Right lobe of liver (tissue), 6 donors: ENCODE results near the gene SV2B. TPM values are rescaled to one million over a fixed set of nuclear protein-coding genes. Genes with fewer than 3 reads are reported as not detected.
A peak's percentile ranks its signal among the peaks of the same experiment; 100 is the strongest.

Experiments
- ATAC-seq, 4 donors: fragments of 200-7000 bp; cut with Tn5 transposase; one replicate each; pipeline ENCODE4 v1.9.1; 2020; ENCODE audit warnings: mild to moderate bottlenecking in 4 of 4, moderate library complexity in 4 of 4
- DNase-seq, 3 donors: peaks; one replicate each; pipeline ENCODE4 v3.0.0-alpha.2; 2020
- H3K27ac ChIP-seq, 3 donors: fragments of 200-600 bp; one replicate each; pipeline ENCODE4 v1.8.0; 2022
- H3K27me3 ChIP-seq, 2 donors: fragments of 200-600 bp; one replicate each; pipeline ENCODE4 v1.8.0; 2022
- H3K36me3 ChIP-seq, 4 donors: fragments of 200-600 bp; sonication (generic) in 1 of 4; one replicate each; pipeline versions ENCODE4 v1.5.1 to v1.8.0; 2017 to 2022; ENCODE audit warnings: control low read depth in 1 of 4
- H3K4me1 ChIP-seq, 4 donors: fragments of 200-600 bp; sonication (generic) in 1 of 4; one replicate each; pipeline versions ENCODE4 v1.5.1 to v1.8.0; 2017 to 2022; ENCODE audit warnings: control low read depth in 1 of 4
- H3K4me3 ChIP-seq, 3 donors: fragments of 200-600 bp; one replicate each; pipeline ENCODE4 v1.8.0; 2022
- H3K9me3 ChIP-seq, 4 donors: fragments of 200-600 bp; sonication (generic) in 1 of 4; one replicate each; pipeline versions ENCODE4 v1.5.1 to v1.8.0; 2017 to 2022; ENCODE audit warnings: control low read depth in 1 of 4
- POLR2A ChIP-seq: fragments of 450-650 bp; IDR thresholded peaks from one replicate; pipeline ENCODE4 v1.6.1; 2017; ENCODE audit warnings: antibody characterized with exemption, mild to moderate bottlenecking
- WGBS: methylation state at CpG from one replicate; pipeline ENCODE4 v1.1.6; 2018; ENCODE audit warnings: low coverage, low lambda C conversion rate; ENCODE audit not compliant: insufficient coverage; ENCODE audit errors: missing lambda C conversion rate; 5-methylcytosine and 5-hydroxymethylcytosine counted together
- intact Hi-C, 2 donors: fragments of 100-400 bp; cut with DNase I; formaldehyde crosslinking; loops; one replicate each; pipeline versions ENCODE4 v1.11.2 to v1.14.1; 2022
- total RNA-seq, 6 experiments: library from RNA; depleted of rRNA in 2 of 6; stranded (reverse); fragments of >200 nt in 2 of 6; fragmentation: NEBNext Ultra II Directional in 3 of 6; extraction: Animal tissue kit (Norgen Biotek cat#: 25700) in 3 of 6; gene quantifications; one replicate each; pipeline versions ENCODE4 v1.1.0 to v1.2.4, GENCODE V29; 2016 to 2023
- TF ChIP-seq, protein P1 (sequence below), 4 donors: fragments of 200-600 bp in 3 of 4; fragments of 450-650 bp in 1 of 4; IDR thresholded peaks; one replicate each; pipeline versions ENCODE4 v1.5.1 to v1.8.0; 2016 to 2022; ENCODE audit warnings: antibody characterized with exemption in 4 of 4, mild to moderate bottlenecking in 2 of 4
- donor health status: DM: no; HTN: yes; CAD: no.
- donor health status: DM: no; HTN: no; CAD: no.
- donor health status: DM: no; HTN: no; CAD: no.
- donor health status: DM: no; HTN: yes; CAD: no.
- donor health status: DM: no; HTN: yes; CAD: no.

SV2B gene
- total RNA-seq, 6 experiments from 2014 or later, result 0.06 to 0.81 (median 0.18) TPM; not detected in 1

DNA sequence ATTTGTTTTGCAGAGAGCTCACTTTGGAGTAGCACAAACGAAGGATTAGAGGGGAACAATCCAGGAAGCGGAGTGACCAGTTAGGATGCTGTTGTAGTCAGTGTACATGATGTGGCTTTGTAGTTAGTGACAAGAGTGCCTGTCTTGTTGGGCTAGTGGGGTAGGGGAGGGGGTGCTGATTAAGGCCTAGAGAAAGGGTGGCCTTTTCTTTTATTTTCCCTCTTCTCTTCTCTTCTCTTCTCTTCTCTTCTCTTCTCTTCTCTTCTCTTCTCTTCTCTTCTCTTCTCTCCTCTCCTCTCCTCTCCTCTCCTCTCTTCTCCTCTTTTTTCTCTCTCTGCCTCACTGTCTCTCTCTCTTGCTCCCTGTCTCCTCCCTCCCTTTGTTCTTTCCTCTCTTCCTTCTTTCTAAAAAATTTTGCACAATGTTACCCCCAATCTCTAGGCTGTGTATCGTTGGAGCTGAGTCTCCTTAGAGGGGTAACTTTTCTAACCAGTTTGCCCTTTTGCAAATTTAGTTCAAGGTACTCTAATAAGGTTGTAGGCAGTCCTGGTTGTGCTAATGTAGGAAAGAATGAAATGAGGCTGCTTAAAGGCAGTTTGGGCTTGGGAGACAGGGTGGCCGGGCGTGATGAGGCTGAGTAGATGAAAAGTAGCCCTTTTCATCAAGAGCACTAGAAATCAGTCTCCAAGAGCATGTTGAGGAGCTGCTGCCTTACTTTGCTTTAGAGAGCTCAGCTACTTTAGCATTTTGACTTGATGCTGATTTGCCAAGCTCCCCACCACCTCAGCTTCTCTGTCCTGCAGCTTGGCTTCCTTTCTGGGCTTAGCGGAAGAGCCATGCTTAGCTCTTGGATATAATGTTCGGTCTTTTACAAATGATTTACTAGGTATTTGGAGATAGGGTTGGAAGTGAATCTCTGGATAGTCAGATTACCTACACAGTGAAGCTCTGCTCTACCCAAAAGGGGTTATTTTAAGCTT is 58.6 kb downstream of the SV2B start:
- intact Hi-C loops, result no loop called here
- peaks cover 0 to 16% of the 10 kb centered on the region in 2 donors for H3K27me3 ChIP-seq
- WGBS, result 57% methylated on average over 7 of the region's 7 CpGs
- no peaks in the 10 kb centered on the region for H3K36me3 ChIP-seq
- DNase-seq (no peak), ATAC-seq (peak in 1 of 4 donors; percentile 16)
- TF ChIP-seq, protein P1, sequence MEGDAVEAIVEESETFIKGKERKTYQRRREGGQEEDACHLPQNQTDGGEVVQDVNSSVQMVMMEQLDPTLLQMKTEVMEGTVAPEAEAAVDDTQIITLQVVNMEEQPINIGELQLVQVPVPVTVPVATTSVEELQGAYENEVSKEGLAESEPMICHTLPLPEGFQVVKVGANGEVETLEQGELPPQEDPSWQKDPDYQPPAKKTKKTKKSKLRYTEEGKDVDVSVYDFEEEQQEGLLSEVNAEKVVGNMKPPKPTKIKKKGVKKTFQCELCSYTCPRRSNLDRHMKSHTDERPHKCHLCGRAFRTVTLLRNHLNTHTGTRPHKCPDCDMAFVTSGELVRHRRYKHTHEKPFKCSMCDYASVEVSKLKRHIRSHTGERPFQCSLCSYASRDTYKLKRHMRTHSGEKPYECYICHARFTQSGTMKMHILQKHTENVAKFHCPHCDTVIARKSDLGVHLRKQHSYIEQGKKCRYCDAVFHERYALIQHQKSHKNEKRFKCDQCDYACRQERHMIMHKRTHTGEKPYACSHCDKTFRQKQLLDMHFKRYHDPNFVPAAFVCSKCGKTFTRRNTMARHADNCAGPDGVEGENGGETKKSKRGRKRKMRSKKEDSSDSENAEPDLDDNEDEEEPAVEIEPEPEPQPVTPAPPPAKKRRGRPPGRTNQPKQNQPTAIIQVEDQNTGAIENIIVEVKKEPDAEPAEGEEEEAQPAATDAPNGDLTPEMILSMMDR (IDR thresholded peaks at IDR 0.05), result no peak
- no peak for TF ChIP-seq POLR2A
- H3K4me1 ChIP-seq, result no peaks in the 10 kb centered on the region
- H3K4me3 ChIP-seq, result no peak overlapping the region
- no peaks in the 10 kb centered on the region for H3K9me3 ChIP-seq
- H3K27ac ChIP-seq, result no peak overlapping the region

DNA sequence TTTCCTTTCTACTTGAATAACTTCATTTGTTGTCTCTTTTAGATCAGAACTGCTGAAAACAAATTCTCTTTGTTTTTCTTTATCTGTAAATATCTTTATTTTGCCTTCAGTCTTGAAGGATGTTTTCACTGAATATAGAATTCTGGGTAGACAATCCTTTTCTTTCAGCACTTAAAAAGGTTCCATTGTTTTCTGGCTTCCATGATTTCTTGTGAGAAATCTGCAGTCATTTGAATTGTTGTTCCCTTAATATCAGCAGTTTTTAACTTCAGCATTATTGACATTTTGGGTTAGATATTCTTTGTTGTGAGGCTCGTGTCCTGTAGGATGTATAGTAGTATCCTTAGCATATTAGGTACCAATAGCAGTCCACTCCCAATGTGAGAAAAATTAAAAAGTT is 65.8 kb downstream of the SV2B start:
- DNase-seq (no peak), ATAC-seq (no peak)
- intact Hi-C loops, result no loop called here
- Histone ChIP-seq H3K4me1 (no peaks in the 10 kb centered on the region), H3K36me3 (no peaks in the 10 kb centered on the region), H3K27ac (no peak overlapping the region), H3K4me3 (no peak overlapping the region), H3K27me3 (peaks cover 0 to 4% of the 10 kb centered on the region in 2 donors), H3K9me3 (peaks cover 0 to 8% (median 0%) of the 10 kb centered on the region in 4 donors)
- WGBS, result 19% methylated on average over 1 of the region's 1 CpG
- no peak for TF ChIP-seq POLR2A
- TF ChIP-seq, protein P1 (IDR thresholded peaks at IDR 0.05), result no peak

DNA sequence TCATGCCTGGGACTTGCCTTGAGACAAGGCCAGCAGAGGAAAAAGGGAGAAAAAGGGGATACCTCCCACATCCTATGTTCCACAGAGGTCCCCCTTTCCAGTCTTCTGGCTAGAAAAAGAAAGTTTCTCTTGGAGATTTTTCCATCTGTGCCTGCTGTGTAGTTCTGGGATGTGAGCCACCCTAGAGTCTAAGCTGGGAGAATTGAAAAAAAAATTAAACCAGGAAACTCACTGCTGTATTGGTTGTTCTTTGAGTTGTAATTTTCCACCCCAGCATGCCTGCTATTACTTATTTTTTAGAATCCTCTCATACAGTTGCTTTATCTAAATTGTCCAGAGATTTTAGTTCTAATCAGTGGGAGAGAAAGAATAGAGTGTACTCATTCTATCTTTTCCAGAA is 68.4 kb downstream of the SV2B start:
- no peak overlapping the region for H3K27ac ChIP-seq
- H3K36me3 ChIP-seq, result no peaks in the 10 kb centered on the region
- no peak for ATAC-seq
- no peaks in the 10 kb centered on the region for H3K4me1 ChIP-seq
- no peak for DNase-seq
- H3K9me3 ChIP-seq, result peaks cover 0 to 8% (median 0%) of the 10 kb centered on the region in 4 donors
- no peaks in the 10 kb centered on the region for H3K27me3 ChIP-seq
- no peak overlapping the region for H3K4me3 ChIP-seq
- intact Hi-C loops, result no loop called here
- TF ChIP-seq, protein P1 (IDR thresholded peaks at IDR 0.05), result no peak
- TF ChIP-seq POLR2A, result no peak

DNA sequence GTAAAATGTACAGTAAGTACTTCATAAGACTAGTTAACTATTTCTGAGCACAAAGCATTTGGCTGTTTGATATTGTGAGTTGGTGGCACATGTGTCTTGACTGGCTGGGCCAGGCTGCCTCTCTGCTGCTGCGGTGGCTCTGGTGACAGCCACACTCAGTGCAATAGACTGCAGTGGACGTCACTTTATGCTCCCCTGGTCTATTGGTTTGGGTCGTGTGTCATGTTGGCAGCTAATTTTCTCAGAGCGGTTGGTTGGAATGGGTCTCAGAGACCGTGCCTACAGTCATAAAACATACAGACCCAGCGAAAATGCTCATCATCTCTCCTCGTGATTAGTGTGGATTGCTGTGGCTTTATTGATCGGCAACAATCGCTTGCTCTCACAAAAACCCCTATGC is 71.3 kb downstream of the SV2B start:
- no peaks in the 10 kb centered on the region for H3K9me3 ChIP-seq

More for the DNA sequence above, 71.3 kb downstream of the SV2B start:
- no peak for DNase-seq
- H3K4me3 ChIP-seq, result no peak overlapping the region
- ATAC-seq, result no peak
- WGBS, result 53% methylated on average over 7 of the region's 9 CpGs
- TF ChIP-seq POLR2A, result no peak
- TF ChIP-seq, protein P1 (IDR thresholded peaks at IDR 0.05), result no peak
- H3K27me3 ChIP-seq, result no peaks in the 10 kb centered on the region
- no peaks in the 10 kb centered on the region for H3K4me1 ChIP-seq
- H3K36me3 ChIP-seq, result no peaks in the 10 kb centered on the region
- intact Hi-C loops, result no loop called here
- H3K27ac ChIP-seq, result no peak overlapping the region
